ENCODE results near the gene POLDIP2. TPM values are rescaled to one million over a fixed set of nuclear protein-coding genes. Genes with fewer than 3 reads are reported as not detected.

POLDIP2 gene
- total and polyA plus RNA-seq, 2 of the 13 experiments (the other 11 are each of a cell fraction or from before 2014, with no cell fraction given), result 85.9 to 114 TPM

- TF ChIP-seq ZNF281 (CRISPR knock-in tag; IDR thresholded peaks at IDR 0.05; ENCODE audit: borderline replicate concordance), result 0 out of 2 replicates have a peak, but pooled peaks have one; percentile 9
- peak; percentile 71; the same call in 1 of the 2 replicates for TF ChIP-seq ETV5 (CRISPR knock-in tag; IDR thresholded peaks at IDR 0.05; ENCODE audit: borderline replicate concordance)
- TF ChIP-seq FUBP1 (CRISPR knock-in tag; IDR thresholded peaks at IDR 0.05; ENCODE audit: borderline replicate concordance), result no peak
- peak; percentile 81; the same call in 1 of the 2 replicates for TF ChIP-seq ELF4 (CRISPR knock-in tag; IDR thresholded peaks at IDR 0.05; ENCODE audit: borderline replicate concordance)
- TF ChIP-seq HMGXB4 (CRISPR knock-in tag; IDR thresholded peaks at IDR 0.05; ENCODE audit: borderline replicate concordance in 1 of 2, low read depth in 1 of 2), result peak in 1 of 2 experiments; percentile 70; a peak in 2 of 4 replicates
- peak; percentile 71 for TF ChIP-seq CHD2 (IDR thresholded peaks at IDR 0.05; ENCODE audit: low read depth, low read length)
- peak; percentile 92; the same call in 2 of the 3 replicates for TF ChIP-seq MXI1 (IDR thresholded peaks at IDR 0.05; ENCODE audit: borderline replicate concordance, low read depth, low read length)
- no peak; the same call in none of the 2 replicates for TF ChIP-seq FOXC1 (CRISPR knock-in tag; IDR thresholded peaks at IDR 0.05; ENCODE audit: borderline replicate concordance)
- peak; percentile 88 for TF ChIP-seq KDM5A (IDR thresholded peaks at IDR 0.05; ENCODE audit: borderline replicate concordance, low read length)
- peak; percentile 23; the same call in 1 of the 2 replicates for TF ChIP-seq NFAT5 (CRISPR knock-in tag; IDR thresholded peaks at IDR 0.05)
- TF ChIP-seq ZSCAN5A (CRISPR knock-in tag; IDR thresholded peaks at IDR 0.05; ENCODE audit: borderline replicate concordance), result no peak
- TF ChIP-seq ZNF567 (CRISPR knock-in tag; IDR thresholded peaks at IDR 0.05; ENCODE audit: borderline replicate concordance), result no peak
- peak; percentile 86; the same call in 1 of the 2 replicates for TF ChIP-seq ZFP1 (CRISPR knock-in tag; IDR thresholded peaks at IDR 0.05)
Observed at GRCh38 chr17:28335201-28335958, 21.9 kb downstream of the POLDIP2 start, which contains the start of the genes IFT20 and TNFAIP1 (continued).
